Lung microvascular endothelial cell (primary cell): ENCODE data around the gene SLC25A42. TPM values are rescaled to one million over a fixed set of nuclear protein-coding genes. Genes with fewer than 3 reads are reported as not detected.
"Not testable (repeated sequence)": the region's sequence is repeated elsewhere in the genome, so short reads cannot be mapped to it uniquely, and the experiment has no call there.

Experiments used
- DNase-seq, 2 donors: peaks; one replicate each; pipeline versions ENCODE4 v3.0.0 to v3.0.0-alpha.2; 2010; ENCODE audit warnings: low read depth in 2 of 2
- total RNA-seq: library from RNA; depleted of rRNA; stranded (reverse); fragments of >200 nt; gene quantifications from 2 replicates; pipeline ENCODE4 v1.2.1, GENCODE V29; 2014

Gene SLC25A42
- total RNA-seq, 1 donor from 2014 or later: 3.0 TPM

GRCh38 chr19:19068659-19069654, 5.2 kb downstream of the SLC25A42 start:
- DNase-seq: no peak

- DNase-seq: no peak
These were observed 8.1 kb downstream of the SLC25A42 start for GRCh38 chr19:19071897-19072296.

GRCh38 chr19:19074196-19074882, 10.5 kb downstream of the SLC25A42 start:
- peak; percentile 10 to 31 for DNase-seq

- peak; percentile 50 to 86 for DNase-seq
These were observed 11.3 kb downstream of the SLC25A42 start for GRCh38 chr19:19075126-19075525.

- no peak for DNase-seq
These were observed 12.7 kb downstream of the SLC25A42 start for GRCh38 chr19:19076476-19076875.

- no peak for DNase-seq
These were observed 13.3 kb downstream of the SLC25A42 start for GRCh38 chr19:19077103-19077502.

GRCh38 chr19:19078801-19079200, 15.0 kb downstream of the SLC25A42 start:
- no peak for DNase-seq

- DNase-seq: no peak
These were observed 15.8 kb downstream of the SLC25A42 start for GRCh38 chr19:19079571-19079970.

GRCh38 chr19:19081642-19082151, 17.9 kb downstream of the SLC25A42 start:
- peak in 1 of 2 donors; percentile 26 for DNase-seq

GRCh38 chr19:19083413-19084178, 19.8 kb downstream of the SLC25A42 start:
- no peak for DNase-seq

GRCh38 chr19:19087676-19088075, 23.9 kb downstream of the SLC25A42 start:
- DNase-seq: no peak

GRCh38 chr19:19094513-19094912, 30.7 kb downstream of the SLC25A42 start:
- no peak for DNase-seq

GRCh38 chr19:19095691-19096090, 31.9 kb downstream of the SLC25A42 start:
- no peak for DNase-seq

GRCh38 chr19:19096641-19097627, 33.1 kb downstream of the SLC25A42 start:
- DNase-seq: no peak

GRCh38 chr19:19098084-19098702, 34.4 kb downstream of the SLC25A42 start:
- DNase-seq: no peak

- no peak for DNase-seq
These were observed 35.2 kb downstream of the SLC25A42 start for GRCh38 chr19:19098703-19099632.

- no peak for DNase-seq
These were observed 37.7 kb downstream of the SLC25A42 start for GRCh38 chr19:19101540-19101939.

GRCh38 chr19:19102566-19102965, 38.8 kb downstream of the SLC25A42 start:
- not testable (repeated sequence) for DNase-seq

GRCh38 chr19:19103167-19103566, 39.4 kb downstream of the SLC25A42 start:
- DNase-seq: no peak
